Measurements from ENCODE around the gene NOC3L. TPM values are rescaled to one million over a fixed set of nuclear protein-coding genes. Genes with fewer than 3 reads are reported as not detected.

Gene NOC3L
- total and polyA plus RNA-seq, 10 of the 15 experiments (the other 5 are each of a cell fraction or from before 2014, with no cell fraction given) = 27.8 to 51.4 (median 40.5) TPM

DNA sequence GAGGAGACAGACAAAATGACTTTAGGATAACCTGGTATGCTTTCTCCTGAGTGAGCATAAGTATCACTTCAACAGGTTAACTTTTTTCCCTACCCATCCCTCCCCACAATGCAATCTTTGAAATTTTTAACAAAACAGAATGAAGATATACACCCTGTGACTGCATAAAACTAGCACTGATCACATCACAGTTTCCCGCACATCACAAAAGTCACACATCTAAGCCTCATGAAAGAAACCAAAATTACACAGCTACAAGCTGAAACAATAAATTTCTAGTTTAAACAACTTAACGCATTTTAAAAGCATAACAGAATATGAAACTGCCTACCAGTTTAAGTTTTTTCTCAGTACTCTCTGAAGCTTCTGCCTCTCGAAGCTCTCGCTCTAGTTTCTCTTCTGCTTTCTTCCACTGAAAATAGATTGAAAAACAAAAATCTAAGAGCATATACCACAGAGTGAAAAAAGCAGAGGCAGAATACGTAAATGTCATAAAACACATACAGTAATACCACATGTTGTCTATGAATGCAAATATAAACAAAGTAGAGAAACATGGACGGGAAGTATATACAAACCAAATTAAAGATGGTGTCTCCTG lies 18.1 kb downstream of the NOC3L start (continued):
- TF ChIP-seq SRF (IDR thresholded peaks at IDR 0.05; ENCODE audit: low read depth in 2 of 2, low read length in 2 of 2) (no peak), JUND (IDR thresholded peaks at IDR 0.05; ENCODE audit: low read depth, low read length) (no peak), SIX5 (IDR thresholded peaks at IDR 0.05; ENCODE audit: low read depth, low read length, severe bottlenecking) (no peak), NFYA (IDR thresholded peaks at IDR 0.05; ENCODE audit: borderline replicate concordance, low read depth, low read length) (no peak), CHD2 (IDR thresholded peaks at IDR 0.05; ENCODE audit: borderline replicate concordance, low read depth, low read length) (peak; percentile 67; the same call in 1 of the 2 replicates), MLLT1 (IDR thresholded peaks at IDR 0.05) (0 out of 2 replicates have a peak, but pooled peaks have one; percentile 39), EZH2 (IDR thresholded peaks at IDR 0.05; ENCODE audit: borderline replicate concordance, control insufficient read depth, low read depth, low read length) (no peak), HCFC1 (IDR thresholded peaks at IDR 0.05; ENCODE audit: low read length) (no peak), BRCA1 (IDR thresholded peaks at IDR 0.05; ENCODE audit: low read depth, low read length) (no peak), ZNF622 (IDR thresholded peaks at IDR 0.05) (no peak), ATF7 (IDR thresholded peaks at IDR 0.05; ENCODE audit: low read depth) (peak; percentile 74), ZBED1 (IDR thresholded peaks at IDR 0.05; ENCODE audit: borderline replicate concordance) (no peak), EGR1 (IDR thresholded peaks at IDR 0.05; ENCODE audit: borderline replicate concordance in 1 of 2, low read depth in 2 of 2, low read length in 2 of 2) (no peak), HDAC6 (IDR thresholded peaks at IDR 0.05; ENCODE audit: unreplicated experiment) (no peak), ZZZ3 (IDR thresholded peaks at IDR 0.05; ENCODE audit: control insufficient read depth, insufficient read length, low read depth) (no peak), FOXK2 (IDR thresholded peaks at IDR 0.05) (no peak), MEF2B (IDR thresholded peaks at IDR 0.05; ENCODE audit: partially characterized antibody, poor library complexity, severe bottlenecking) (peak; percentile 40), IKZF1 (conservative IDR thresholded peaks at IDR 0.05) (no peak; the same call in 1 of the 2 replicates)
- TF ChIP-seq, protein P1, sequence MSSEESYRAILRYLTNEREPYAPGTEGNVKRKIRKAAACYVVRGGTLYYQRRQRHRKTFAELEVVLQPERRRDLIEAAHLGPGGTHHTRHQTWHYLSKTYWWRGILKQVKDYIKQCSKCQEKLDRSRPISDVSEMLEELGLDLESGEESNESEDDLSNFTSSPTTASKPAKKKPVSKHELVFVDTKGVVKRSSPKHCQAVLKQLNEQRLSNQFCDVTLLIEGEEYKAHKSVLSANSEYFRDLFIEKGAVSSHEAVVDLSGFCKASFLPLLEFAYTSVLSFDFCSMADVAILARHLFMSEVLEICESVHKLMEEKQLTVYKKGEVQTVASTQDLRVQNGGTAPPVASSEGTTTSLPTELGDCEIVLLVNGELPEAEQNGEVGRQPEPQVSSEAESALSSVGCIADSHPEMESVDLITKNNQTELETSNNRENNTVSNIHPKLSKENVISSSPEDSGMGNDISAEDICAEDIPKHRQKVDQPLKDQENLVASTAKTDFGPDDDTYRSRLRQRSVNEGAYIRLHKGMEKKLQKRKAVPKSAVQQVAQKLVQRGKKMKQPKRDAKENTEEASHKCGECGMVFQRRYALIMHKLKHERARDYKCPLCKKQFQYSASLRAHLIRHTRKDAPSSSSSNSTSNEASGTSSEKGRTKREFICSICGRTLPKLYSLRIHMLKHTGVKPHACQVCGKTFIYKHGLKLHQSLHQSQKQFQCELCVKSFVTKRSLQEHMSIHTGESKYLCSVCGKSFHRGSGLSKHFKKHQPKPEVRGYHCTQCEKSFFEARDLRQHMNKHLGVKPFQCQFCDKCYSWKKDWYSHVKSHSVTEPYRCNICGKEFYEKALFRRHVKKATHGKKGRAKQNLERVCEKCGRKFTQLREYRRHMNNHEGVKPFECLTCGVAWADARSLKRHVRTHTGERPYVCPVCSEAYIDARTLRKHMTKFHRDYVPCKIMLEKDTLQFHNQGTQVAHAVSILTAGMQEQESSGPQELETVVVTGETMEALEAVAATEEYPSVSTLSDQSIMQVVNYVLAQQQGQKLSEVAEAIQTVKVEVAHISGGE (CRISPR knock-in tag; IDR thresholded peaks at IDR 0.05) = no peak
- TF ChIP-seq, protein P2, sequence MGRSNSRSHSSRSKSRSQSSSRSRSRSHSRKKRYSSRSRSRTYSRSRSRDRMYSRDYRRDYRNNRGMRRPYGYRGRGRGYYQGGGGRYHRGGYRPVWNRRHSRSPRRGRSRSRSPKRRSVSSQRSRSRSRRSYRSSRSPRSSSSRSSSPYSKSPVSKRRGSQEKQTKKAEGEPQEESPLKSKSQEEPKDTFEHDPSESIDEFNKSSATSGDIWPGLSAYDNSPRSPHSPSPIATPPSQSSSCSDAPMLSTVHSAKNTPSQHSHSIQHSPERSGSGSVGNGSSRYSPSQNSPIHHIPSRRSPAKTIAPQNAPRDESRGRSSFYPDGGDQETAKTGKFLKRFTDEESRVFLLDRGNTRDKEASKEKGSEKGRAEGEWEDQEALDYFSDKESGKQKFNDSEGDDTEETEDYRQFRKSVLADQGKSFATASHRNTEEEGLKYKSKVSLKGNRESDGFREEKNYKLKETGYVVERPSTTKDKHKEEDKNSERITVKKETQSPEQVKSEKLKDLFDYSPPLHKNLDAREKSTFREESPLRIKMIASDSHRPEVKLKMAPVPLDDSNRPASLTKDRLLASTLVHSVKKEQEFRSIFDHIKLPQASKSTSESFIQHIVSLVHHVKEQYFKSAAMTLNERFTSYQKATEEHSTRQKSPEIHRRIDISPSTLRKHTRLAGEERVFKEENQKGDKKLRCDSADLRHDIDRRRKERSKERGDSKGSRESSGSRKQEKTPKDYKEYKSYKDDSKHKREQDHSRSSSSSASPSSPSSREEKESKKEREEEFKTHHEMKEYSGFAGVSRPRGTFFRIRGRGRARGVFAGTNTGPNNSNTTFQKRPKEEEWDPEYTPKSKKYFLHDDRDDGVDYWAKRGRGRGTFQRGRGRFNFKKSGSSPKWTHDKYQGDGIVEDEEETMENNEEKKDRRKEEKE (IDR thresholded peaks at IDR 0.05) = no peak
- TF ChIP-seq, protein P3, sequence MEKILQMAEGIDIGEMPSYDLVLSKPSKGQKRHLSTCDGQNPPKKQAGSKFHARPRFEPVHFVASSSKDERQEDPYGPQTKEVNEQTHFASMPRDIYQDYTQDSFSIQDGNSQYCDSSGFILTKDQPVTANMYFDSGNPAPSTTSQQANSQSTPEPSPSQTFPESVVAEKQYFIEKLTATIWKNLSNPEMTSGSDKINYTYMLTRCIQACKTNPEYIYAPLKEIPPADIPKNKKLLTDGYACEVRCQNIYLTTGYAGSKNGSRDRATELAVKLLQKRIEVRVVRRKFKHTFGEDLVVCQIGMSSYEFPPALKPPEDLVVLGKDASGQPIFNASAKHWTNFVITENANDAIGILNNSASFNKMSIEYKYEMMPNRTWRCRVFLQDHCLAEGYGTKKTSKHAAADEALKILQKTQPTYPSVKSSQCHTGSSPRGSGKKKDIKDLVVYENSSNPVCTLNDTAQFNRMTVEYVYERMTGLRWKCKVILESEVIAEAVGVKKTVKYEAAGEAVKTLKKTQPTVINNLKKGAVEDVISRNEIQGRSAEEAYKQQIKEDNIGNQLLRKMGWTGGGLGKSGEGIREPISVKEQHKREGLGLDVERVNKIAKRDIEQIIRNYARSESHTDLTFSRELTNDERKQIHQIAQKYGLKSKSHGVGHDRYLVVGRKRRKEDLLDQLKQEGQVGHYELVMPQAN (conservative IDR thresholded peaks at IDR 0.05) = no peak

Measured in GM12878 (cell line).